ENCODE measurements around the gene FCGR3B.
"Not testable (repeated sequence)": the region's sequence is repeated elsewhere in the genome, so short reads cannot be mapped to it uniquely, and the experiment has no call there.

FCGR3B gene

DNA sequence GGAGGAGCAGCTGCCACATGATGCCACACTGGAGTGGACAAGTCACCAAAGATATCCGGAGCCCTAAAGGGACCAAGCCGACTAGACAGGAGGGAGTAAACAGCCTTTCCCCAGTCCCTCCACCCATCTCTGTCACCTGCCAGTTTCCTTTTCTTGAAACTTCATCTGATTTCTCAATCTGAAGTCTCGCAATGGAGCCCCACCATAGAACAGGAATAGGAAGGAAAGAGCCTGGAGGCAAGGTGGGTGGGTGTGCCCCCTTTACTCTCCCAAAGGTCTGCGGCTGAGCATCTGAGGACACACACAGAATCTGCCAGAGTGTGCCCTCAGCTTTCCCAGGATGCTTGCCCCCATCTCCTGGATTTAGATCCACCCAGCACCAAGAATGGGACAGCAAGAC lies at the start of gene FCGR3B:
FCGR3B (minus strand) TSS at position 101 of the 400 bp plus-strand sequence; CDS start at position 19, 82 bp downstream.
- no peak for DNase-seq (ENCODE audit: low read depth, low spot score)

DNA sequence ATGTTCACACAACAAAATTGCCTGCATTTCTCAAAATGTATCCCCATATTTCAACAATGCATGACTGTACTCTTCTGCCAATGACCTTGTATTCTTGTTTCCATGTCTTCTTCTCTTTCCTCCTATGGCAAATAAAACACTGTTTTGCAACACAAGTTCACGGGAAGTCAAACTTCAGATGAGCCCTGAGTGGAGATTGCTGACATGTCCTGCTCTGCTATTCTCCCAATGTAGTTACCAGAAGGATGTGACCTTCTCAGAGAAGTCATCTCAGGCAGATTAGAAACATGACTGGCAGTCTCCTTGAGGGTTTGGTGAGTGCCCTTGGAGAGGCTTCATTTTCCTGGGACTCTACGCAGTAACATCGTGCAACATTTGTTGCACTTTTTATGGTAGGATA lies 47.5 kb upstream of the FCGR3B start:
- DNase-seq (ENCODE audit: low read depth, low spot score) = no peak

GRCh38 chr1:161676958-161677689 lies 46.1 kb upstream of the FCGR3B start:
- DNase-seq (ENCODE audit: low read depth, low spot score) = no peak

GRCh38 chr1:161676441-161676840 lies 45.5 kb upstream of the FCGR3B start:
- DNase-seq (ENCODE audit: low read depth, low spot score) = no peak

DNA sequence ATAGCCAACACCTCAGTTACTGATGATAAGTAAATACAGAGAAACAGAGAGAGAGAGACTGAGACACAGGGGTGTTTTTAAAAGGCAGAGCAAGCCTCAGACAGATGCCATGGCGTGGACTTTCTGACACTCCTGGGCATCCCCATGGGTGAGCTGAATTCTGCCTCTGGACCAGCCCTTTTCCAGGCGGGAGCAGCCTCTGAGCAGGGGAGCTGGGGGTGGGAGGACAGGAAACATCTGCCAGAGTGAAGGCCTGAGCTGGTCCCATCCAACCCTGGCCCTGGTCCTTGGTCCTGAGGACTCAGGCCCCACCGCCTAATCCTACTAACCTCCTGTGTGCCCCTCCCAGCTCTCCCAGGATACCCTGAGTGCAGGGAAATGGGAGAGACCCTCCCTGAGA lies 43.9 kb upstream of the FCGR3B start:
- not testable (repeated sequence) for DNase-seq (ENCODE audit: low read depth, low spot score)

- not testable (repeated sequence) for DNase-seq (ENCODE audit: low read depth, low spot score)
Measured at GRCh38 chr1:161674447-161674846, 43.5 kb upstream of the FCGR3B start.

DNA sequence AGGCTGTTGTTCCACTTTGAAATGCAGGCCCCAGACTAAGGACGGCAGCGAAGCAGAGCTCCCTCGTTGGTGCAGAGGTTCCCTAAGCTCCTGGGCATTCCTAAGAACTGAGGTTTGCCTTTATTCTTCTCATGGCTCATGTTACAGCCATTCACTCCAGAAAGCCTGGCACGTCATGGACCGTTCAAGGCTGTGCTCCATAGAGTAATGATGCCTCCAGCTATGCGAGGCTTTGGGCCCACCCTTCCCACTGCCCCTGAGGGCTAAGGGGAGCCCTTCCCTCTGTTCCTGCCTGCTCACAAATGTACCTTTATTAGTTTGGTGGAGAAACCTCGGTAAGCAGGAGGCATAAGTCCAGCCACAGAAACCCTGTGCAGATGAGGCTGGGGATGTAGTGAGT lies 42.5 kb upstream of the FCGR3B start:
- not testable (repeated sequence) for DNase-seq (ENCODE audit: low read depth, low spot score)

GRCh38 chr1:161671045-161672020 lies 40.4 kb upstream of the FCGR3B start:
- DNase-seq (ENCODE audit: low read depth, low spot score) = not testable (repeated sequence)

- not testable (repeated sequence) for DNase-seq (ENCODE audit: low read depth, low spot score)
Measured at GRCh38 chr1:161664689-161665088, 33.7 kb upstream of the FCGR3B start.

DNA sequence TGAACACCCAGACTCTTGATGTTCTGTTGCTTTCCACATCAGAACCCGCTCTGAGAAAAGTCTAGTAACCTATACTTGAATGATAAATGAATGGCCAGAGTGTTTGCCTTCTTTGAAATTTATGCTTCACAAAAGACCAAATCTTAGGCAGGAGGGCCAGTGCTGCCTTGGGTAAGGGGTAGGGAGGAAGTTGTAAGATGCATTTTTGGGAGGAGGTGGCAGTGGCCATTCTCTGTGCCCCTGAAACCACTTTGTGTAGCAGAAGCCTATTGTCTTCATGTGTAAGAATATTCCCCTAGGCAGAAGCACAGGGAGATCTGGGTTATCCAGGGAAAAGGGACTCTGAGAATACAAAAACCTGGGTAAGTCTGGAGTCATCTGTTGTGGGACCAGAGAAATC lies 32.6 kb upstream of the FCGR3B start:
- DNase-seq (ENCODE audit: low read depth, low spot score) = not testable (repeated sequence)

DNA sequence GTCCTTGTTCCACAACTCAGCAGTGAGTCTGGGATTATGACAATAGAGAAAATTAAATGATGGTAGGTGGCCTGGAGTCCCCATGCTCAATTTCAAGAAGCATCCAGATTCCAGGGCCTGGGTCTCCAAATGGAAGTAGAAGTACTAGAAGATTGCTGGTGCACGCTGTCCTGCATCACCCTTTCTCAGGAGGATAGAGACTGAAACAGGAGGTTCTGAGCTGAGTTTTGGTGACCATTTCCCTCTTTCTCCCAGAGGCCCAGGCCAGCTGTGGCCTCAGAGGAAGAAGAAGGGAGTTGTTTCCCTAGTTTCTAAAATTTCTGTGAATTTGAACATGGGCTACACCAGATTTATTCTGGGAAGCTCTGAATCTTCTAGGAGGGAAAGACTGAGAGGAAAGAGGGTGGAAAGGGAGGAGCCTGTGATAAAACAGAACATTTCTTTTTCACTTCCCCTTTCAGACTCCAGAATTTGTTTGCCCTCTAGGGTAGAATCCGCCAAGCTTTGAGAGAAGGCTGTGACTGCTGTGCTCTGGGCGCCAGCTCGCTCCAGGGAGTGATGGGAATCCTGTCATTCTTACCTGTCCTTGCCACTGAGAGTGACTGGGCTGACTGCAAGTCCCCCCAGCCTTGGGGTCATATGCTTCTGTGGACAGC lies 31.8 kb upstream of the FCGR3B start, which contains the start of gene FCGR2B:
FCGR2B (plus strand) TSS at position 460 of the 656 bp plus-strand sequence; CDS start at position 559, 99 bp downstream.
- DNase-seq (ENCODE audit: low read depth, low spot score) = not testable (repeated sequence)

DNA sequence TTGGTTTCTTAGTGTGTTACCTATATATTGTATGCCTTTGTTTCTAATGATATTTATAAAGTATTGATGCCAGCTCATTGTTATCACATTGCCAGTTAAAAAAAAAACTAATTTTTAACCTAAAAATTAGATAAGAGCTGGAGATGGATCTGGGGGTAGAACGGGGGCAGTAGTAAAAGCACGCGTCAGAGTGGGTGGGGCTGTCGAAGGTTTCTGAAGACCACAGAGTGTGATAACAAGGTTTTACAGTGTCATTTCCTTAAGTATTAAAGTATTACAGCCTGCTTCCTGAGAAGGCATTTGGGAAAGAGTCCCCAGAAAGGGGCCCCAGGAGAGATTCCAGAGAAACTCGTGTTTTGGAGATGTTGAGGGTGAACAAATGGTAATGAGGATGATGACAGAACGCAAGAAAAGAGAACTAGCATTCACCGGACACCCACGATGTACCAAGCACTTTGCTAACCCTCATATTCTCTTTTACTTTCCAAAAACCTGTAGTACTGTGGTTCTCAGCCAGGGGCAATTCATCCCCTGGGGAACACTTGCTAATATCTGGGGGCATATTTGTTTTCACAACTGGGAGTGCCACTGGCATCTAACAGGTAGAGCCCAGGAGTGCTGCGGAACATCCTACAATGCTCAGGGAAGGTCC lies 30.8 kb upstream of the FCGR3B start:
- DNase-seq (ENCODE audit: low read depth, low spot score) = not testable (repeated sequence)

DNA sequence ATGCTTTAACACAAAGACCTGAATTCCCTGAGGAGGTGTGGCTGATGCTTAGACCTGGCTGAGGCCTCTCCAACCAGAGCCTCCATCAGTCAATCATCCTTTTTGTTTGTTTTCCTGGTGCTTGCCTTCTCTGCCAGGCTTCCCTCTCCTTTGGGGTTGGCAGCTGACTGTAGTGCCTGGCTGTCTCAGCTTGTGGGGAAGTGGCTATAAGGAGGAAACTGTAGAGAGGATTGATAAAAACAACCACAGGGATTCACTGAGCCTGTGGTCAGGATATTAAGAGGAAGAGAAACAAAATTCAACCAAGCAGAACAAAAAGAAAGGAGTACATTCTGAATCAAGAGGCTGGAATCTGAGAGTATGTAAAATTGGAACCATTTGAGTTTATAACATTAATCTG lies 27.5 kb upstream of the FCGR3B start:
- DNase-seq (ENCODE audit: low read depth, low spot score) = not testable (repeated sequence)

- not testable (repeated sequence) for DNase-seq (ENCODE audit: low read depth, low spot score)
Measured at GRCh38 chr1:161653971-161654370, 23.0 kb upstream of the FCGR3B start.

- not testable (repeated sequence) for DNase-seq (ENCODE audit: low read depth, low spot score)
Measured at GRCh38 chr1:161653541-161653940, 22.6 kb upstream of the FCGR3B start.

DNA sequence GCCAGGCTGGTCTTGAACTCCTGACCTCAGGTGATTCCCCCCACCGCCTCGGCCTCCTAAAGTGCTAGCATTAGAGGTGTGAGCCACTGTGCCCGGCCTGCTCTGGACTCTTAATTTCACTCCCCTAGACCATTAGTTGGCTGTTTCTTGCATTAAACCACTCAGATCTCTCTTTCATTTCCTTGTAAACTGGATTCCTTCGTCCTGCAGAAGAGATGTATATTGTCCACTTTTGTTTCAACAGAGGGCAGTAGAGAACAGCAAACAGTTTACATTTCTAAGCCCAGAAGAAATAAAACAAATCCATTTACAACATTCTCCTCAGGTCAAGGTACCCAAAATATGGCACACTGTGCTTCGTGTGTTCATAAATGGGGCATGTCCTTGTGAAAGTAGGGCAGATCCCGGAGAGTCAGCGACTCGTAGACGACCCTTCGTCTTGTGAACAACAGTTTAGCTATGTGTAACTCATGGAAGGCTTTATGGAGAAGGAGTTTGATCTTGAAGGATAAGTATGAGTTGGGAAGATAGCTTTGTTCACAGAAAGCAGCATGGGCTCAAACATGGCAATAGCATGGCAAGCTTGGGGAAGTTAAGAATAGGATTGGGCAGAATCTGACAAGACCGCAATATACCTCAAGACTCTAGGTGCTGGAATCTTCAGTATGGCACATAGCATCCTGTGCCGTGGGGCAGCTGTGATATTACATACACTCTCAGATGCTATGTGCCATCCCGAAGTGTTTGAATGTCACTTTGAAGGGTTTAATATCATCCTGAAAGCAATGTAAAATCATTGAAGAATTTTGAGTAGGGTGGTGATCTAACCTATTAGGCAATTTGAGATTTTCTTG lies 16.8 kb upstream of the FCGR3B start:
- not testable (repeated sequence) for DNase-seq (ENCODE audit: low read depth, low spot score)

DNA sequence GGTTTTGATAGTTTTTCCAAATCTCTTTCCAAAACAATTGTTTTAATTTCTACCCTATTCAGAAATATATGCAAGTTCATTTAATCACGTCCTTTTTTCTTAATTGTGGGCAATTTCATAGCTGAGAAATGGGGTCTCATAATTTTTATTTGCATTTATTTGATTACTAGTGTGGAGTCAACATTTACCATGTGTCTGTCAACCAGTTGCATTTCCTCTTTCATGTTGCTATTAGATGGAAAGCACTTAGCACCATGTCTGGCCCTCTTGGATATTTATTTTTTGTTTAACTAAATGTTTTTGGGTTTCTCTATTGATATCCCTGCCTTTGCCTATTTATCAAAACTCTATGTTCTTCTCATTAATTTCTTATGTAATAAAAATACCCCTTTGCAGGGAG lies 13.9 kb upstream of the FCGR3B start:
- not testable (repeated sequence) for DNase-seq (ENCODE audit: low read depth, low spot score)

DNA sequence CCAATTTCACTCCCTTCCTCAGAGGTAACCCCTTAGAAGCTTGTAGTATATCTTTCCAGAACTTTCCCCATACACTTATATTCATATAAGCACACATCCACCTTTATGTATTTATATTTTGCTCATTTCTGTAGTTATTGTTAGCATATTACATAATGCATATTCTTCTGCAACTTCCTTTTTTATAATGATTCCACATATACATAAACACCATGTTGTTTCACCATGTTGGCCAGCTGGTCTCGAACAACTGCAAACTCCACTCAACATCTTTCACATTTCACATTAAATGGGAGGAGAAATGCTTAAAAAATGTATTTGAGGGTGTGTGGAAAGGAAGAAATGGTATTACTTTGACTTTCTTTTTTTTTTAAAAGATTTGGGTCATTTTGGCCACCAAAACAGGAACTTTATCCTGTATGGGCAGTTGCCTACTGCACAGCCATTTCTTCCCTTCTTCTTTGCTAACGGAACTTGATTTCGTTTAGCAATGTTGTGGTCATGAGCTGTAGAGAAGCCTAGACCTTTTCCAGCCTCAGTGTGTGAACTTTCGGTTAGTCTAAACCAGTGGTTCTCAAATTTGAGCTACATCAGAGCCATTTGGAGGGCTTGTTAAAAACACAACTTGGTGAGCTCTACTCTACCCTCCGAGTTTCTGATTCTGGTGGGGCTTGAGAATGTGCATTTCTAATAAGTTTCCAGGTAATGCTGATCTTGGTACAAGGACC lies 12.7 kb upstream of the FCGR3B start:
- DNase-seq (ENCODE audit: low read depth, low spot score) = not testable (repeated sequence)

DNA sequence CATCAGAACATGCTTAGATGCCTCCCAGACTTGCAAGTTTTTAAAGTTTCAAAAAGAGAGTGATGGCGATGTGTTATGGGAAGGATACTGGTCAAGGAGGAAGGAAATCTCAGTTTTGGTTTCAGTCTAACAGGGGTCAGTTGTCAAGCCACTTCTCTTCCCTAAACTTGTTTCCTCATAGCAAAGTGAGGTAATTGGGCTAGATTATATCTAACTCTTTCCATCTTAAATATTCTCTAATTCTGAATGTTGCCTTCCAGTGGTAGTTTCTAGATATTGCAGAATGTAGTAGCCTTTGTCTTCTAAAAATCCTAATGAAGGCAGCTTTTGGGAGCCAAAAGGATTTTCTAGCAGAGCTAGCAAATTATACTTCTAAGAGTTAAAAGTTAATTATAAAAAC lies 11.7 kb upstream of the FCGR3B start:
- DNase-seq (ENCODE audit: low read depth, low spot score) = not testable (repeated sequence)

Measured in activated CD4-positive, CD25-positive, alpha-beta regulatory T cell treated with anti-CD3 and anti-CD28 coated beads, Interleukin-2, amount 50 U/mL, for 16 hours (primary cell).